ENCODE data around the gene PFDN4.

DNA sequence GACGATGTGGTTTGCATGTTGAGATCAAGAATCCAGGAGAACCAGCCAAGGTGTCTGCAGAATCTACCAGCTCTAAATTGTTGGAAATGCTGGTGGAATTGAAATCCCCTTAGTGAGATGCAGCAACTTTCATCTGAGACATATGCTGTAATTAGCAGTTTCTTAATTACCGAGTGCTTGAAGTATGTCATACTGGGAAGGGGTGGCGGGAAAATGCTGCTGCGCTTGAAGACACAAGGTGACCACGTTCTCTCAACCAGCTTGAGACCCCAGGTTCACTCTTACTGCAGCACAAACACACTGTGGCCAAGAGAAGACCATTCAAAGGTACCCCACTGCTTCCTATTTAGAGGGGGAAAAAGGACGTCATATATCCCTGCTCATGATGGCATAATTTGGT lies 59.0 kb downstream of the PFDN4 start:
- TF ChIP-seq, protein P1, sequence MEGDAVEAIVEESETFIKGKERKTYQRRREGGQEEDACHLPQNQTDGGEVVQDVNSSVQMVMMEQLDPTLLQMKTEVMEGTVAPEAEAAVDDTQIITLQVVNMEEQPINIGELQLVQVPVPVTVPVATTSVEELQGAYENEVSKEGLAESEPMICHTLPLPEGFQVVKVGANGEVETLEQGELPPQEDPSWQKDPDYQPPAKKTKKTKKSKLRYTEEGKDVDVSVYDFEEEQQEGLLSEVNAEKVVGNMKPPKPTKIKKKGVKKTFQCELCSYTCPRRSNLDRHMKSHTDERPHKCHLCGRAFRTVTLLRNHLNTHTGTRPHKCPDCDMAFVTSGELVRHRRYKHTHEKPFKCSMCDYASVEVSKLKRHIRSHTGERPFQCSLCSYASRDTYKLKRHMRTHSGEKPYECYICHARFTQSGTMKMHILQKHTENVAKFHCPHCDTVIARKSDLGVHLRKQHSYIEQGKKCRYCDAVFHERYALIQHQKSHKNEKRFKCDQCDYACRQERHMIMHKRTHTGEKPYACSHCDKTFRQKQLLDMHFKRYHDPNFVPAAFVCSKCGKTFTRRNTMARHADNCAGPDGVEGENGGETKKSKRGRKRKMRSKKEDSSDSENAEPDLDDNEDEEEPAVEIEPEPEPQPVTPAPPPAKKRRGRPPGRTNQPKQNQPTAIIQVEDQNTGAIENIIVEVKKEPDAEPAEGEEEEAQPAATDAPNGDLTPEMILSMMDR (IDR thresholded peaks at IDR 0.05; ENCODE audit: insufficient read depth, low read length, poor library complexity, severe bottlenecking) = no peak
- TF ChIP-seq EZH2phosphoT487 (conservative IDR thresholded peaks at IDR 0.05; ENCODE audit: low read length) = no peak
